Endothelial cell of umbilical vein (primary cell): Measurements from ENCODE around the gene NECTIN3. TPM values are rescaled to one million over a fixed set of nuclear protein-coding genes. Genes with fewer than 3 reads are reported as not detected.

Experiments
- BruUV-seq: library from RNA; stranded (reverse); fragments of 400-500 nt; replicated peaks from 2 replicates; lab custom pipeline; 2021; lab: Mats Ljungman, UMichigan
- CTCF ChIA-PET: fragments of 300-600, 350-600 bp; sonication (Branson Sonifier 250); formaldehyde crosslinking; loops from one replicate; lab custom pipeline; 2021; ENCODE audit warnings: antibody characterized with exemption, inconsistent platforms; lab: Charles Lee
- POLR2A ChIA-PET: fragments of 300-600, 350-600 bp; sonication (Branson Sonifier 250); formaldehyde crosslinking; loops from one replicate; lab custom pipeline; 2021; ENCODE audit warnings: antibody characterized with exemption, inconsistent platforms; lab: Charles Lee
- DNase-seq: peaks from one replicate; pipeline ENCODE4 v3.0.0-alpha.2; 2011; ENCODE audit warnings: low read depth, low spot score
- FAIRE-seq: peaks from 2 replicates; lab custom pipeline; 2011; peaks lifted over from hg19 to GRCh38; lab: Jason Lieb, UNC
- H2AFZ ChIP-seq: 2 replicates; pipeline ENCODE4 v1.6.0; 2012; ENCODE audit warnings: low read depth, low read length, control low read depth, inconsistent platforms
- H3K27ac ChIP-seq: 2 replicates; pipeline ENCODE4 v1.5.1; 2011; ENCODE audit warnings: low read depth, mild to moderate bottlenecking, control low read depth, low read length, moderate library complexity; ENCODE audit not compliant: insufficient read depth
- H3K27me3 ChIP-seq, 2 experiments: 2 replicates each; pipeline versions ENCODE4 v1.6.0 to v1.6.1; 2011; ENCODE audit warnings: low read length in 2 of 2, mixed read lengths in 1 of 2; ENCODE audit not compliant: control insufficient read depth in 2 of 2, insufficient read depth in 2 of 2
- H3K36me3 ChIP-seq, 2 experiments: 2 replicates in 1 of 2; 3 replicates in 1 of 2; pipeline ENCODE4 v1.5.1; 2011; ENCODE audit warnings: low read length in 2 of 2, mild to moderate bottlenecking in 1 of 2, moderate library complexity in 1 of 2; ENCODE audit not compliant: control insufficient read depth in 2 of 2, insufficient read depth in 2 of 2; ENCODE audit errors: extremely low read depth in 1 of 2
- H3K4me1 ChIP-seq: 3 replicates; pipeline ENCODE4 v1.5.1; 2011; ENCODE audit warnings: mild to moderate bottlenecking, low read length; ENCODE audit not compliant: control insufficient read depth, insufficient read depth; ENCODE audit errors: extremely low read depth
- H3K4me2 ChIP-seq: 2 replicates; pipeline ENCODE4 v1.6.1; 2011; ENCODE audit warnings: low read length, control low read depth, mixed read lengths; ENCODE audit not compliant: insufficient read depth
- H3K4me3 ChIP-seq, 3 experiments: fragments of 200-600 bp in 1 of 3; sonication (generic), shearing (Covaris generic) in 1 of 3; replicated peaks in 1 of 3; 2 replicates each; pipeline ENCODE4 v1.5.1; 2011 to 2016; ENCODE audit warnings: control low read depth in 3 of 3, low read length in 3 of 3, mild to moderate bottlenecking in 2 of 3, inconsistent platforms in 1 of 3, low read depth in 1 of 3, moderate library complexity in 1 of 3; ENCODE audit not compliant: insufficient read depth in 1 of 3
- H3K79me2 ChIP-seq: 2 replicates; pipeline ENCODE4 v1.6.0; 2012; ENCODE audit warnings: low read length, inconsistent platforms; ENCODE audit not compliant: control insufficient read depth, insufficient read depth
- H3K9ac ChIP-seq: replicated peaks from 2 replicates; pipeline ENCODE3; 2011; ENCODE audit warnings: low read length, control low read depth; ENCODE audit not compliant: insufficient read depth; ENCODE audit errors: extremely low read depth
- H3K9me1 ChIP-seq: replicated peaks from 3 replicates; pipeline ENCODE4 v1.6.0; 2011; ENCODE audit warnings: mild to moderate bottlenecking, low read length; ENCODE audit not compliant: control insufficient read depth, insufficient read depth; ENCODE audit errors: extremely low read depth
- H3K9me3 ChIP-seq: replicated peaks from 2 replicates; pipeline ENCODE4 v1.5.1; 2012; ENCODE audit warnings: low read length, inconsistent platforms; ENCODE audit not compliant: control insufficient read depth, insufficient read depth
- H4K20me1 ChIP-seq: replicated peaks from 2 replicates; pipeline ENCODE3; 2011; ENCODE audit warnings: mild to moderate bottlenecking, low read length; ENCODE audit not compliant: control insufficient read depth, insufficient read depth; ENCODE audit errors: extremely low read depth
- CTCF ChIP-seq, 2 donors: IDR thresholded peaks; 1 replicate in 1 of 2; 2 replicates in 1 of 2; pipeline ENCODE4 v1.5.1; 2011; ENCODE audit warnings: low read length in 2 of 2, mild to moderate bottlenecking in 2 of 2, moderate library complexity in 2 of 2, control low read depth in 1 of 2, inconsistent platforms in 1 of 2, low read depth in 1 of 2; ENCODE audit not compliant: insufficient read depth in 1 of 2; ENCODE audit errors: extremely low read depth in 1 of 2
- EZH2 ChIP-seq: IDR thresholded peaks from 2 replicates; pipeline ENCODE4 v1.6.1; 2012; ENCODE audit warnings: borderline replicate concordance, low read depth, mild to moderate bottlenecking, moderate library complexity, low read length, inconsistent platforms; ENCODE audit not compliant: severe bottlenecking
- FOS ChIP-seq: IDR thresholded peaks from 2 replicates; pipeline ENCODE4 v1.6.1; 2011; ENCODE audit warnings: mild to moderate bottlenecking, low read length, moderate library complexity, borderline replicate concordance; ENCODE audit not compliant: insufficient read depth
- GATA2 ChIP-seq: IDR thresholded peaks from 2 replicates; pipeline ENCODE4 v1.7.0; 2011; ENCODE audit warnings: low read depth, mild to moderate bottlenecking, moderate library complexity, mixed read lengths, low read length; ENCODE audit not compliant: insufficient read length, insufficient read depth
- JUN ChIP-seq: IDR thresholded peaks from 2 replicates; pipeline ENCODE4 v1.6.1; 2011; ENCODE audit warnings: borderline replicate concordance, low read depth; ENCODE audit not compliant: insufficient read length, insufficient read depth
- MAX ChIP-seq: IDR thresholded peaks from 2 replicates; pipeline ENCODE4 v1.6.1; 2011; ENCODE audit not compliant: insufficient read depth, insufficient read length
- MYC ChIP-seq: IDR thresholded peaks from one replicate; pipeline ENCODE4 v1.6.1; 2011; ENCODE audit warnings: mild to moderate bottlenecking, low read depth, low read length
- POLR2A ChIP-seq: IDR thresholded peaks from 2 replicates; pipeline ENCODE4 v1.6.1; 2012; ENCODE audit warnings: low read depth, mild to moderate bottlenecking, control low read depth, low read length
- POLR2AphosphoS5 ChIP-seq: IDR thresholded peaks from 2 replicates; pipeline ENCODE4 v1.6.1; 2012; ENCODE audit warnings: low read depth, mild to moderate bottlenecking, control low read depth, low read length, moderate library complexity; ENCODE audit not compliant: insufficient read depth
- dilution Hi-C: fragments of 300-500 bp; cut with MboI; formaldehyde crosslinking; loops from one replicate; pipeline ENCODE4 v1.15.0; 2019; ENCODE audit warnings: low sequenced_read_pairs; ENCODE audit not compliant: extremely low pct_ligation_motif_present
- intact Hi-C: fragments of 100-400 bp; cut with micrococcal nuclease; formaldehyde crosslinking; loops from one replicate; pipeline ENCODE4 v1.10.0; 2022
- polyA plus RNA-seq, 4 experiments: library from polyadenylated mRNA; depleted of rRNA in 3 of 4; stranded (reverse) in 3 of 4; unstranded in 1 of 4; fragments of >200 nt; gene quantifications; 2 replicates each; pipeline versions ENCODE4 v1.2.1 to v1.2.3, GENCODE V29; 2011 to 2012; ENCODE audit warnings: missing spikeins in 1 of 4
- total RNA-seq: library from RNA; stranded (reverse); gene quantifications from 2 replicates; pipeline ENCODE4 v1.2.3, GENCODE V29; 2021

Gene NECTIN3
- total and polyA plus RNA-seq, 2 donors (not counting 3 experiments of a cell fraction or from before 2014, with no cell fraction given) = 14.3 to 26.9 TPM

- H3K9me1 ChIP-seq = no peaks in the 10 kb centered on the region
- H3K9me3 ChIP-seq = no peaks in the 10 kb centered on the region
- intact Hi-C loops = no loop called here
- no peaks in the 10 kb centered on the region for H3K79me2 ChIP-seq
- H2AFZ ChIP-seq = no peak overlapping the region
- H3K27me3 ChIP-seq = no peaks in the 10 kb centered on the region
- ChIA-PET CTCF (no interaction called here), POLR2A (no interaction called here)
- H3K4me3 ChIP-seq = no peak overlapping the region
- FAIRE-seq (no peak), DNase-seq (no peak)
- H3K27ac ChIP-seq = no peak overlapping the region
- H3K4me2 ChIP-seq = no peak overlapping the region
- no peaks in the 10 kb centered on the region for H3K36me3 ChIP-seq
- no peaks in the 10 kb centered on the region for H3K4me1 ChIP-seq
- H4K20me1 ChIP-seq = no peaks in the 10 kb centered on the region
- dilution Hi-C loops = no loop called here
- H3K9ac ChIP-seq = no peak overlapping the region
- no peak for TF ChIP-seq MYC
- no peak for TF ChIP-seq JUN
- no peak for TF ChIP-seq FOS
- no peak for TF ChIP-seq EZH2
- no peak for TF ChIP-seq CTCF (IDR thresholded peaks at IDR 0.05; ENCODE audit: extremely low read depth in 1 of 2, insufficient read depth in 1 of 2, low read depth in 1 of 2, low read length in 2 of 2)
- TF ChIP-seq POLR2AphosphoS5 = no peak
- no peak for TF ChIP-seq MAX
- no peak for TF ChIP-seq GATA2
- TF ChIP-seq POLR2A = no peak
- no TSS peak for BruUV-seq
These were observed 24.6 kb upstream of the NECTIN3 start for GRCh38 chr3:111047042-111047441.
